ENCODE results near the gene SDHA.
A peak's percentile ranks its signal among the peaks of the same experiment; 100 is the strongest.

The SDHA gene

GRCh38 chr5:178110-178509 is 40.0 kb upstream of the SDHA start:
- Histone ChIP-seq H3K27ac (replicated peaks; ENCODE audit: low read length) (no peak overlapping the region), H4K8ac (ENCODE audit: low read depth, low read length) (no peak overlapping the region), H3K36me3 (replicated peaks in 1 of 2; ENCODE audit: control insufficient read depth in 2 of 2, insufficient read depth in 2 of 2, low read length in 2 of 2) (peaks cover 11 to 37% of the 10 kb centered on the region in 2 donors), H3K18ac (ENCODE audit: low read length) (no peak overlapping the region), H3K9ac (ENCODE audit: low read depth, low read length, poor library complexity) (no peak overlapping the region), H2BK12ac (ENCODE audit: low read length) (no peak overlapping the region), H2BK5ac (ENCODE audit: low read length) (no peak overlapping the region), H2AK5ac (ENCODE audit: low read depth, low read length) (no peak overlapping the region), H4K91ac (ENCODE audit: low read depth, low read length, poor library complexity) (no peak overlapping the region), H3K23ac (ENCODE audit: low read depth, low read length, poor library complexity) (no peak overlapping the region), H2BK120ac (ENCODE audit: low read depth, low read length) (no peak overlapping the region), H3K4ac (ENCODE audit: low read length) (no peak overlapping the region), H2AFZ (ENCODE audit: low read length) (no peak overlapping the region), H3K27me3 (ENCODE audit: control insufficient read depth in 3 of 3, insufficient read depth in 3 of 3, low read depth in 1 of 3, low read length in 3 of 3) (no peaks in the 10 kb centered on the region), H3K4me2 (ENCODE audit: insufficient read depth, low read length, poor library complexity, severe bottlenecking) (no peak overlapping the region), H3K9me3 (replicated peaks in 1 of 2; ENCODE audit: control insufficient read depth in 2 of 2, insufficient read depth in 1 of 2, low read depth in 1 of 2, low read length in 2 of 2) (no peaks in the 10 kb centered on the region), H3K4me1 (ENCODE audit: control insufficient read depth in 2 of 2, insufficient read depth in 1 of 2, low read depth in 1 of 2, low read length in 2 of 2) (peaks cover 3 to 5% of the 10 kb centered on the region in 2 donors), H3K79me1 (ENCODE audit: low read depth, low read length) (no peaks in the 10 kb centered on the region), H3K4me3 (ENCODE audit: low read length in 2 of 2) (no peak overlapping the region), H3K14ac (ENCODE audit: low read length) (no peak overlapping the region), H2BK15ac (ENCODE audit: low read length) (no peak overlapping the region)
- DNase-seq (ENCODE audit: low spot score): no peak
- no CpG with 5 or more reads among the region's 5 CpGs for WGBS, 2 donors (ENCODE audit: extremely low coverage in 2 of 2, insufficient read length in 2 of 2, insufficient replicate concordance in 1 of 2)

DNA sequence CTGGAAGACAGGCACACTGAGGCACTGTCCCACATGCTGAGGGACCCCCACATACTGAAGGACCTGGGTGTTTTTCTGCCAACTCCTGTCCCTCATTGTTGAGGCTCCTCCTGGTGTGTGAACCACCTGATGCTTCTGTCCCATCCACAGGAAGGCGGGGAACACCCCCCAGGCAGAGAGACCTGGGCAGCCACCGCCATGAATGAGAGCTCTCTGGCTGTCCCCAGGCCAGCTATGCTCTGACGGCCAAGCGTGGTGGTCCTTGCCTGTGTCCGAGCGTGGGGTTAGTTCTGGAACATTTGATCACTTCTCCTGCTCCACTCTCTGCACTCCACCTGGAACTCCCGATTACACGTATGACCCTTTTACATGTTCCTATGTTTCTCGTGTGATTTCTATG is 38.7 kb upstream of the SDHA start:
- no peak overlapping the region for H3K9ac ChIP-seq (ENCODE audit: low read depth, low read length, poor library complexity)
- H3K27ac ChIP-seq (replicated peaks; ENCODE audit: low read length): no peak overlapping the region
- no peak overlapping the region for H3K4ac ChIP-seq (ENCODE audit: low read length)
- peak overlapping the region; percentile 3 for H3K14ac ChIP-seq (ENCODE audit: low read length)
- no peak overlapping the region for H2BK120ac ChIP-seq (ENCODE audit: low read depth, low read length)
- H4K8ac ChIP-seq (ENCODE audit: low read depth, low read length): no peak overlapping the region
- no peak overlapping the region for H2BK5ac ChIP-seq (ENCODE audit: low read length)
- H3K23ac ChIP-seq (ENCODE audit: low read depth, low read length, poor library complexity): no peak overlapping the region
- H3K4me1 ChIP-seq (ENCODE audit: control insufficient read depth in 2 of 2, insufficient read depth in 1 of 2, low read depth in 1 of 2, low read length in 2 of 2): peaks cover 3 to 5% of the 10 kb centered on the region in 2 donors
- no peak overlapping the region for H2BK12ac ChIP-seq (ENCODE audit: low read length)
- no peak overlapping the region for H2AFZ ChIP-seq (ENCODE audit: low read length)
- H2BK15ac ChIP-seq (ENCODE audit: low read length): no peak overlapping the region
- H3K79me1 ChIP-seq (ENCODE audit: low read depth, low read length): no peaks in the 10 kb centered on the region
- WGBS, 2 donors (ENCODE audit: extremely low coverage in 2 of 2, insufficient read length in 2 of 2, insufficient replicate concordance in 1 of 2): no CpG with 5 or more reads among the region's 9 CpGs
- no peak overlapping the region for H3K4me2 ChIP-seq (ENCODE audit: insufficient read depth, low read length, poor library complexity, severe bottlenecking)
- DNase-seq (ENCODE audit: low spot score): no peak
- peaks cover 5 to 34% of the 10 kb centered on the region in 2 donors for H3K36me3 ChIP-seq (replicated peaks in 1 of 2; ENCODE audit: control insufficient read depth in 2 of 2, insufficient read depth in 2 of 2, low read length in 2 of 2)
- H3K27me3 ChIP-seq (ENCODE audit: control insufficient read depth in 3 of 3, insufficient read depth in 3 of 3, low read depth in 1 of 3, low read length in 3 of 3): no peaks in the 10 kb centered on the region
- H3K9me3 ChIP-seq (replicated peaks in 1 of 2; ENCODE audit: control insufficient read depth in 2 of 2, insufficient read depth in 1 of 2, low read depth in 1 of 2, low read length in 2 of 2): no peaks in the 10 kb centered on the region
- H3K4me3 ChIP-seq (ENCODE audit: low read length in 2 of 2): peak overlapping the region in 1 of 2 donors; percentile 36
- no peak overlapping the region for H2AK5ac ChIP-seq (ENCODE audit: low read depth, low read length)
- no peak overlapping the region for H4K91ac ChIP-seq (ENCODE audit: low read depth, low read length, poor library complexity)
- H3K18ac ChIP-seq (ENCODE audit: low read length): no peak overlapping the region

DNA sequence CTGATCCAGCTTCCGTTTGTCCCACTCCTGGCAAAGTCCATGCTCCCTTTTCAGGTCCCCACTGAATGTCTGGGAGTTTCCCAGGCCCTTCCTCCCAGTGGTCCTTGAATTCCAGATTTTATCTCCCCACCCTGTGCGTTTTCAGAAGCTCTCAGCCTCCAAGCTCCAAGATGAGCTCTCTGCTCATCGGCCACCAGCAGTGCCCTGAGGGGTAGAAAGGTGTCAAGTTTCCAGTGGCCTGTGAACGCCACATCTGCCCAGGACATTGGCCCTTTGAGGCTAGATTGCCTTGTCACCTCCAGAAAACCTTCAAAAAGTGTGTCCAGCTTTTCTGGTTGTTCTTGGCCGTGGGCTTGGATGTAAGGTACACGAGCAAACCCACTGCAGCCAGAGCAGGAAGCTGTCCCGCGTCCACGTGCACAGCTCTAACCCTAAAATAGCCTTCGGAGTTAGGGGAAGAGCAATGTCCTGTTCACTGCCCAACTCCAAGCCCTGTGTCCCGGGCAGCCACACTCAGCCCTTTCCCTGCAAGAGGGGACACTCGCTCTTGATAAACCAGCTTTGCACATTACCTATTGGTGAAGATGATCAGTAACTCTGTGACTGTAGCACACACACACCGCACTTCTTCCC is 37.7 kb upstream of the SDHA start:
- H3K18ac ChIP-seq (ENCODE audit: low read length): no peak overlapping the region
- no peak overlapping the region for H2AFZ ChIP-seq (ENCODE audit: low read length)
- no peak overlapping the region for H3K4me3 ChIP-seq (ENCODE audit: low read length in 2 of 2)
- H3K14ac ChIP-seq (ENCODE audit: low read length): no peak overlapping the region
- H3K27ac ChIP-seq (replicated peaks; ENCODE audit: low read length): no peak overlapping the region
- no CpG with 5 or more reads among the region's 13 CpGs for WGBS, 2 donors (ENCODE audit: extremely low coverage in 2 of 2, insufficient read length in 2 of 2, insufficient replicate concordance in 1 of 2)
- H2BK120ac ChIP-seq (ENCODE audit: low read depth, low read length): no peak overlapping the region
- H2BK12ac ChIP-seq (ENCODE audit: low read length): no peak overlapping the region
- H3K27me3 ChIP-seq (ENCODE audit: control insufficient read depth in 3 of 3, insufficient read depth in 3 of 3, low read depth in 1 of 3, low read length in 3 of 3): no peaks in the 10 kb centered on the region
- H3K23ac ChIP-seq (ENCODE audit: low read depth, low read length, poor library complexity): peak overlapping the region; percentile 27
- H4K8ac ChIP-seq (ENCODE audit: low read depth, low read length): no peak overlapping the region
- no peak overlapping the region for H4K91ac ChIP-seq (ENCODE audit: low read depth, low read length, poor library complexity)
- no peaks in the 10 kb centered on the region for H3K9me3 ChIP-seq (replicated peaks in 1 of 2; ENCODE audit: control insufficient read depth in 2 of 2, insufficient read depth in 1 of 2, low read depth in 1 of 2, low read length in 2 of 2)
- H3K4ac ChIP-seq (ENCODE audit: low read length): no peak overlapping the region
- peak overlapping the region; percentile 39 for H3K9ac ChIP-seq (ENCODE audit: low read depth, low read length, poor library complexity)
- H2BK5ac ChIP-seq (ENCODE audit: low read length): no peak overlapping the region
- no peak overlapping the region for H2BK15ac ChIP-seq (ENCODE audit: low read length)
- peaks cover 3 to 5% of the 10 kb centered on the region in 2 donors for H3K4me1 ChIP-seq (ENCODE audit: control insufficient read depth in 2 of 2, insufficient read depth in 1 of 2, low read depth in 1 of 2, low read length in 2 of 2)
- H3K79me1 ChIP-seq (ENCODE audit: low read depth, low read length): no peaks in the 10 kb centered on the region
- no peak overlapping the region for H2AK5ac ChIP-seq (ENCODE audit: low read depth, low read length)
- H3K36me3 ChIP-seq (replicated peaks in 1 of 2; ENCODE audit: control insufficient read depth in 2 of 2, insufficient read depth in 2 of 2, low read length in 2 of 2): peaks cover 5 to 34% of the 10 kb centered on the region in 2 donors
- H3K4me2 ChIP-seq (ENCODE audit: insufficient read depth, low read length, poor library complexity, severe bottlenecking): no peak overlapping the region
- no peak for DNase-seq (ENCODE audit: low spot score)

GRCh38 chr5:181160-181559 is 37.0 kb upstream of the SDHA start:
- Histone ChIP-seq H2BK120ac (ENCODE audit: low read depth, low read length) (no peak overlapping the region), H3K27me3 (ENCODE audit: control insufficient read depth in 3 of 3, insufficient read depth in 3 of 3, low read depth in 1 of 3, low read length in 3 of 3) (no peaks in the 10 kb centered on the region), H3K4me2 (ENCODE audit: insufficient read depth, low read length, poor library complexity, severe bottlenecking) (no peak overlapping the region), H4K91ac (ENCODE audit: low read depth, low read length, poor library complexity) (no peak overlapping the region), H3K4me1 (ENCODE audit: control insufficient read depth in 2 of 2, insufficient read depth in 1 of 2, low read depth in 1 of 2, low read length in 2 of 2) (peaks cover 3 to 5% of the 10 kb centered on the region in 2 donors), H3K18ac (ENCODE audit: low read length) (no peak overlapping the region), H3K9me3 (replicated peaks in 1 of 2; ENCODE audit: control insufficient read depth in 2 of 2, insufficient read depth in 1 of 2, low read depth in 1 of 2, low read length in 2 of 2) (no peaks in the 10 kb centered on the region), H2AK5ac (ENCODE audit: low read depth, low read length) (no peak overlapping the region), H2BK15ac (ENCODE audit: low read length) (no peak overlapping the region), H3K36me3 (replicated peaks in 1 of 2; ENCODE audit: control insufficient read depth in 2 of 2, insufficient read depth in 2 of 2, low read length in 2 of 2) (peaks cover 5 to 34% of the 10 kb centered on the region in 2 donors), H4K8ac (ENCODE audit: low read depth, low read length) (no peak overlapping the region), H3K14ac (ENCODE audit: low read length) (no peak overlapping the region), H3K9ac (ENCODE audit: low read depth, low read length, poor library complexity) (no peak overlapping the region), H3K4me3 (ENCODE audit: low read length in 2 of 2) (no peak overlapping the region), H3K79me1 (ENCODE audit: low read depth, low read length) (no peaks in the 10 kb centered on the region), H2BK12ac (ENCODE audit: low read length) (no peak overlapping the region), H2AFZ (ENCODE audit: low read length) (no peak overlapping the region), H3K23ac (ENCODE audit: low read depth, low read length, poor library complexity) (no peak overlapping the region), H3K4ac (ENCODE audit: low read length) (no peak overlapping the region), H2BK5ac (ENCODE audit: low read length) (no peak overlapping the region), H3K27ac (replicated peaks; ENCODE audit: low read length) (no peak overlapping the region)
- WGBS, 2 donors (ENCODE audit: extremely low coverage in 2 of 2, insufficient read length in 2 of 2, insufficient replicate concordance in 1 of 2): no CpG with 5 or more reads among the region's 9 CpGs
- no peak for DNase-seq (ENCODE audit: low spot score)
